Ascending aorta (tissue), 2 donors: ENCODE results near the gene ELL2. TPM values are rescaled to one million over a fixed set of nuclear protein-coding genes. Genes with fewer than 3 reads are reported as not detected.
"Not testable (repeated sequence)": the region's sequence is repeated elsewhere in the genome, so short reads cannot be mapped to it uniquely, and the experiment has no call there.

Experiments
- DNase-seq, 2 donors: peaks; one replicate each; pipeline ENCODE4 v3.0.0-alpha.2; 2019; ENCODE audit warnings: low spot score in 2 of 2
- H3K27ac ChIP-seq, 2 donors: fragments of 200-600 bp; sonication (generic); one replicate each; pipeline ENCODE4 v1.5.1; 2016 to 2017; ENCODE audit warnings: mild to moderate bottlenecking in 1 of 2
- H3K27me3 ChIP-seq: fragments of 200-600 bp; sonication (generic); one replicate; pipeline ENCODE4 v1.5.1; 2017
- H3K36me3 ChIP-seq, 2 donors: fragments of 200-600 bp; sonication (generic); one replicate each; pipeline ENCODE4 v1.5.1; 2016
- H3K4me1 ChIP-seq, 2 donors: fragments of 200-600 bp; sonication (generic); one replicate each; pipeline ENCODE4 v1.5.1; 2016 to 2017; ENCODE audit warnings: mild to moderate bottlenecking in 1 of 2
- H3K4me3 ChIP-seq, 2 donors: fragments of 200-600 bp; sonication (generic); one replicate each; pipeline ENCODE4 v1.5.1; 2016 to 2017; ENCODE audit warnings: mild to moderate bottlenecking in 1 of 2
- H3K9me3 ChIP-seq, 2 donors: fragments of 200-600 bp; sonication (generic); one replicate each; pipeline ENCODE4 v1.5.1; 2016
- intact Hi-C: fragments of 100-400 bp; cut with DNase I; formaldehyde crosslinking; loops from one replicate; pipeline ENCODE4 v1.15.1; 2023
- total RNA-seq: library from RNA; depleted of rRNA; stranded (reverse); fragments of >200 nt; gene quantifications from one replicate; pipeline ENCODE4 v1.1.0, GENCODE V29; 2016
- TF ChIP-seq, protein P1 (sequence below), 3 experiments: fragments of 200-600 bp in 2 of 3; fragments of 450-650 bp in 1 of 3; sonication (generic) in 2 of 3; IDR thresholded peaks; one replicate each; pipeline ENCODE4 v1.5.1; 2016 to 2019; ENCODE audit warnings: antibody characterized with exemption in 3 of 3, mild to moderate bottlenecking in 1 of 3, moderate library complexity in 1 of 3

Gene ELL2
- total RNA-seq, 1 donor from 2014 or later: 26.0 TPM

DNA sequence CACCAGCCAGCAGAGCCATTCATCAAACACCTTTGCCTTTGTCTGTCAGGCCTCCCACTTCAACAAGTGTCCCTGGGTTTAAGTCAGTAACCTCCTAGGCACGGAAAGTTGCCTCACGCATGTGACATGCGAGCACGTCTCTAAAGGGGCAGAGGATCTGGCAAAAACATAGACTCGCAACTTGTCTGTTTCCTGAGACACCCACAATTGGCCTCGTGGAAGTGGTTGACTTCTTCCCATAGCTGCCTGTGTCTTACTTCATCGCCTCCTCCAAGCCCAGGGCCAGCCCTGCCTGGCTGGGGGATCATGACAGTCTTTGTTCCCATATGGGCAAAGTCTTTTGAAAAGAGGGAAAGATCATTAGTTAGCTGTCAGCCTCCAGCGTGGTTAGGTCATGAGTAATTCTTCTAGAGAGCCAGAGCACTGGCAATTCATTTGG, 103.6 kb downstream of the ELL2 start:
- intact Hi-C loops: loop anchor here (1.0 to 10.0 kb wide), 8 partner anchors 23 to 844 kb away; partner anchors contain the start of genes CAST and ELL2
- Histone ChIP-seq H3K36me3 (no peaks in the 10 kb centered on the region), H3K27ac (peak overlapping the region; percentile 93 to 96), H3K4me3 (peak overlapping the region; percentile 32 to 55), H3K27me3 (no peaks in the 10 kb centered on the region), H3K4me1 (peaks cover 26 to 52% of the 10 kb centered on the region in 2 donors), H3K9me3 (no peaks in the 10 kb centered on the region)
- DNase-seq: peak; percentile 41 to 92
- TF ChIP-seq, protein P1, sequence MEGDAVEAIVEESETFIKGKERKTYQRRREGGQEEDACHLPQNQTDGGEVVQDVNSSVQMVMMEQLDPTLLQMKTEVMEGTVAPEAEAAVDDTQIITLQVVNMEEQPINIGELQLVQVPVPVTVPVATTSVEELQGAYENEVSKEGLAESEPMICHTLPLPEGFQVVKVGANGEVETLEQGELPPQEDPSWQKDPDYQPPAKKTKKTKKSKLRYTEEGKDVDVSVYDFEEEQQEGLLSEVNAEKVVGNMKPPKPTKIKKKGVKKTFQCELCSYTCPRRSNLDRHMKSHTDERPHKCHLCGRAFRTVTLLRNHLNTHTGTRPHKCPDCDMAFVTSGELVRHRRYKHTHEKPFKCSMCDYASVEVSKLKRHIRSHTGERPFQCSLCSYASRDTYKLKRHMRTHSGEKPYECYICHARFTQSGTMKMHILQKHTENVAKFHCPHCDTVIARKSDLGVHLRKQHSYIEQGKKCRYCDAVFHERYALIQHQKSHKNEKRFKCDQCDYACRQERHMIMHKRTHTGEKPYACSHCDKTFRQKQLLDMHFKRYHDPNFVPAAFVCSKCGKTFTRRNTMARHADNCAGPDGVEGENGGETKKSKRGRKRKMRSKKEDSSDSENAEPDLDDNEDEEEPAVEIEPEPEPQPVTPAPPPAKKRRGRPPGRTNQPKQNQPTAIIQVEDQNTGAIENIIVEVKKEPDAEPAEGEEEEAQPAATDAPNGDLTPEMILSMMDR (IDR thresholded peaks at IDR 0.05): no peak

GRCh38 chr5:95857185-95857945, 104.3 kb downstream of the ELL2 start:
- intact Hi-C loops: loop anchor here (5.0 to 10.0 kb wide), 5 partner anchors 365 to 845 kb away; partner anchors contain the start of gene CAST
- DNase-seq: peak; percentile 43 to 88
- TF ChIP-seq, protein P1 (IDR thresholded peaks at IDR 0.05): no peak
- H3K27ac ChIP-seq: peak overlapping the region; percentile 93 to 96
- no peaks in the 10 kb centered on the region for H3K36me3 ChIP-seq
- H3K9me3 ChIP-seq: no peaks in the 10 kb centered on the region
- H3K27me3 ChIP-seq: no peaks in the 10 kb centered on the region
- H3K4me1 ChIP-seq: peaks cover 20 to 45% of the 10 kb centered on the region in 2 donors
- peak overlapping the region in 1 of 2 donors; percentile 55 for H3K4me3 ChIP-seq

DNA sequence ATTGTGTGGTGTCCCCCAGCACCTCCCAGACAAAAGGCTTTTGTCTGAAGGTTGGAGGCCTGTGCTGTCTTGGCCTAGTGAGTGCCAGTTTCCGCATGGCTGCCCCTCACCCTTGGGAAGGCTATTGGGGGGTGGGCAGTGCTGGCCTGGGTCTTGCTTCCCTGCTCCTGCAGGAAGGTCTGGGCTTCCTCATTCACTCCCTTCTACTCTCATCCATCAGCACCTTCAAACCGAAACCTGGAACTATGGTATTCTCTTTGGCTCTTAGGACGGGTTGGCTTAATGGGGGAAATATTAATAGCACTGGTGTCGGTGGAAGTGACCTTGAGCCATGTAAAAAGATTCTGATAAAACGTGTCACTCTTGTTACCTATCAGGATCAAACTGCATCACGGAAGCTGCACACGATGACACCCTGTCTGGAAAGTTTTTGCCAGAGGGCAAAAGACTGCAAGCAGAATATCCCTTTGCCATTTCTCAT, 105.1 kb downstream of the ELL2 start:
- intact Hi-C loops: loop anchor here (5.0 to 10.0 kb wide), 5 partner anchors 366 to 846 kb away; partner anchors contain the start of gene CAST
- H3K27ac ChIP-seq: peak overlapping the region; percentile 93 to 96
- H3K9me3 ChIP-seq: no peaks in the 10 kb centered on the region
- no peak overlapping the region for H3K4me3 ChIP-seq
- H3K27me3 ChIP-seq: no peaks in the 10 kb centered on the region
- DNase-seq: peak in 1 of 2 donors; percentile 40
- TF ChIP-seq, protein P1 (IDR thresholded peaks at IDR 0.05): no peak
- H3K4me1 ChIP-seq: peaks cover 20 to 37% of the 10 kb centered on the region in 2 donors
- no peaks in the 10 kb centered on the region for H3K36me3 ChIP-seq

DNA sequence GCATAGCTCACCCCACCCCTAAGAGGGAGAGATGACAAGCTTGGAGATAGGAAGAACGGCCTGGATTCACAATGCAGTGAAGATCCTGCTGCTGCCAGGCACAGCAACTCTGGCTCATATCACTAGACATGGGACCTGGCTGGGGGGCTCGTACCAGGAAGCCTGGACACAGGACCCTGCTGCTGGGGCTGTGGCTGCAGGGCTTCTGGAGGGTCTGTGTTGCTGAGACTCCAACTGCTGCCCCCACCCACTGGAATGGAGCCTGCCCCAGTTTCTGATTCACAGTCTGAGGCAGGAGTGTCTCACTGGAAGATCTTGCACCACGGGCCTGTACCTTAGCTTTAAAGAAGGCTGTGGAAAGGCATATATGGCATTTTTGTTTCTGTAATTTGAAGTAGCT, 108.2 kb downstream of the ELL2 start:
- TF ChIP-seq, protein P1 (IDR thresholded peaks at IDR 0.05): no peak
- Histone ChIP-seq H3K36me3 (no peaks in the 10 kb centered on the region), H3K9me3 (no peaks in the 10 kb centered on the region), H3K4me3 (no peak overlapping the region), H3K27ac (no peak overlapping the region), H3K27me3 (no peaks in the 10 kb centered on the region), H3K4me1 (peaks cover 9 to 18% of the 10 kb centered on the region in 2 donors)
- intact Hi-C loops: loop anchor here (10.0 kb wide), 1 partner anchor 551 kb away; no protein-coding TSS in a partner anchor
- DNase-seq: peak in 1 of 2 donors; percentile 50

GRCh38 chr5:95852567-95852966, 109.1 kb downstream of the ELL2 start:
- intact Hi-C loops: loop anchor here (10.0 kb wide), 1 partner anchor 552 kb away; no protein-coding TSS in a partner anchor
- Histone ChIP-seq H3K36me3 (no peaks in the 10 kb centered on the region), H3K27me3 (no peaks in the 10 kb centered on the region), H3K4me3 (no peak overlapping the region), H3K27ac (no peak overlapping the region), H3K4me1 (peaks cover 5 to 11% of the 10 kb centered on the region in 2 donors), H3K9me3 (no peaks in the 10 kb centered on the region)
- TF ChIP-seq, protein P1 (IDR thresholded peaks at IDR 0.05): no peak
- peak in 1 of 2 donors; percentile 19 for DNase-seq

GRCh38 chr5:95851141-95851540, 110.5 kb downstream of the ELL2 start:
- DNase-seq: peak in 1 of 2 donors; percentile 43
- not testable (repeated sequence) for H3K27me3 ChIP-seq, H3K36me3 ChIP-seq, H3K4me1 ChIP-seq, H3K27ac ChIP-seq, H3K9me3 ChIP-seq, H3K4me3 ChIP-seq
- intact Hi-C loops: loop anchor here (10.0 kb wide), 1 partner anchor 554 kb away; no protein-coding TSS in a partner anchor
